B cell (primary cell): ENCODE results near the gene ATPAF1. TPM values are rescaled to one million over a fixed set of nuclear protein-coding genes. Genes with fewer than 3 reads are reported as not detected.

Source experiments
- ATAC-seq: fragments of 200-7000 bp; cut with Tn5 transposase; one replicate; pipeline ENCODE4 v1.10.0; 2021; ENCODE audit warnings: low read depth, mild to moderate bottlenecking, moderate number of reproducible peaks, moderate library complexity
- CTCF ChIA-PET: fragments of 350-600 bp; sonication (Branson Sonifier 250); formaldehyde crosslinking; loops from one replicate; lab custom pipeline; 2021; ENCODE audit warnings: antibody characterized with exemption, inconsistent platforms; lab: Charles Lee
- POLR2A ChIA-PET: fragments of 350-600 bp; sonication (Branson Sonifier 250); formaldehyde crosslinking; loops from one replicate; lab custom pipeline; 2021; ENCODE audit warnings: antibody characterized with exemption; lab: Charles Lee
- DNase-seq: peaks from one replicate; pipeline ENCODE4 v3.0.0; 2013
- H2AFZ ChIP-seq: 2 replicates; pipeline ENCODE4 v1.6.1; 2012; ENCODE audit warnings: mild to moderate bottlenecking, low read depth, low read length; ENCODE audit not compliant: insufficient read depth, poor library complexity, severe bottlenecking
- H3K27ac ChIP-seq, 2 donors: 1 replicate in 1 of 2; 2 replicates in 1 of 2; pipeline ENCODE4 v1.5.1; 2012 to 2013; ENCODE audit warnings: low read length in 2 of 2, mild to moderate bottlenecking in 2 of 2, moderate library complexity in 1 of 2
- H3K27me3 ChIP-seq, 4 experiments: fragments of 200-600 bp in 1 of 4; sonication (generic) in 1 of 4; replicated peaks in 1 of 4; 1 replicate in 2 of 4; 2 replicates in 2 of 4; pipeline versions ENCODE4 v1.6.1 to v1.7.0; 2013 to 2016; ENCODE audit warnings: low read length in 3 of 4, mild to moderate bottlenecking in 2 of 4, mixed read lengths in 1 of 4, moderate library complexity in 1 of 4; ENCODE audit not compliant: insufficient read depth in 4 of 4, control insufficient read depth in 3 of 4; ENCODE audit errors: control extremely low read depth in 1 of 4
- H3K36me3 ChIP-seq, 2 experiments: replicated peaks in 1 of 2; 1 replicate in 1 of 2; 2 replicates in 1 of 2; pipeline versions ENCODE4 v1.6.1 to v1.7.1; 2013; ENCODE audit warnings: low read length in 1 of 2; ENCODE audit not compliant: insufficient read depth in 2 of 2, control insufficient read depth in 1 of 2; ENCODE audit errors: control extremely low read depth in 1 of 2, extremely low read depth in 1 of 2
- H3K4me1 ChIP-seq, 2 donors: fragments of 200-600 bp in 1 of 2; sonication (generic) in 1 of 2; 1 replicate in 1 of 2; 2 replicates in 1 of 2; pipeline versions ENCODE4 v1.5.1 to v1.6.1; 2013 to 2017; ENCODE audit warnings: low read length in 2 of 2; ENCODE audit not compliant: control insufficient read depth in 2 of 2, insufficient read depth in 2 of 2
- H3K4me2 ChIP-seq: replicated peaks from 2 replicates; pipeline ENCODE3; 2012; ENCODE audit warnings: mild to moderate bottlenecking, low read depth, low read length; ENCODE audit not compliant: poor library complexity, severe bottlenecking
- H3K4me3 ChIP-seq, 5 experiments: fragments of 200-600 bp in 1 of 5; sonication (generic) in 1 of 5; 1 replicate in 3 of 5; 2 replicates in 2 of 5; pipeline versions ENCODE4 v1.5.1 to v1.7.0; 2011 to 2016; ENCODE audit warnings: low read length in 4 of 5, mild to moderate bottlenecking in 4 of 5, low read depth in 2 of 5, control low read depth in 1 of 5, moderate library complexity in 1 of 5; ENCODE audit not compliant: insufficient read depth in 1 of 5; ENCODE audit errors: control extremely low read depth in 1 of 5, extremely low read depth in 1 of 5
- H3K79me2 ChIP-seq: fragments of 200-600 bp; sonication (generic); one replicate; pipeline ENCODE4 v1.6.0; 2016; ENCODE audit warnings: low read length; ENCODE audit not compliant: control insufficient read depth, insufficient read depth
- H3K9ac ChIP-seq: fragments of 200-600 bp; sonication (generic); 2 replicates; pipeline ENCODE4 v1.6.1; 2017; ENCODE audit warnings: mild to moderate bottlenecking, low read length, moderate library complexity
- H3K9me3 ChIP-seq, 3 donors: one replicate each; pipeline versions ENCODE4 v1.6.1 to v1.7.1; 2013; ENCODE audit warnings: low read length in 2 of 3; ENCODE audit not compliant: control insufficient read depth in 2 of 3, insufficient read depth in 1 of 3; ENCODE audit errors: control extremely low read depth in 1 of 3
- H4K20me1 ChIP-seq: 2 replicates; pipeline ENCODE4 v1.6.0; 2012; ENCODE audit warnings: mild to moderate bottlenecking, low read length; ENCODE audit not compliant: insufficient read depth, control insufficient read depth, poor library complexity, severe bottlenecking
- H3K27ac Mint-ChIP-seq: one replicate; pipeline ENCODE4 v1.8.0; 2021; ENCODE audit warnings: mixed read lengths
- H3K27me3 Mint-ChIP-seq: one replicate; pipeline ENCODE4 v1.8.0; 2021; ENCODE audit warnings: mixed read lengths
- H3K4me1 Mint-ChIP-seq: one replicate; pipeline ENCODE4 v1.8.0; 2021; ENCODE audit warnings: mixed read lengths
- H3K4me3 Mint-ChIP-seq: one replicate; pipeline ENCODE4 v1.8.0; 2021; ENCODE audit warnings: mixed read lengths
- H3K9me3 Mint-ChIP-seq: one replicate; pipeline ENCODE4 v1.8.0; 2022; ENCODE audit warnings: mixed read lengths; ENCODE audit not compliant: insufficient read depth
- EZH2 ChIP-seq: IDR thresholded peaks from 2 replicates; pipeline ENCODE4 v1.6.1; 2012; ENCODE audit warnings: borderline replicate concordance, low read depth, mild to moderate bottlenecking, moderate library complexity, low read length; ENCODE audit not compliant: insufficient read depth, poor library complexity, severe bottlenecking
- WGBS: methylation state at CpG from one replicate; pipeline ENCODE4 v1.1.5; 2013; ENCODE audit warnings: missing lambda C conversion rate; ENCODE audit not compliant: insufficient coverage; 5-methylcytosine and 5-hydroxymethylcytosine counted together
- intact Hi-C: fragments of 100-400 bp; cut with micrococcal nuclease; formaldehyde crosslinking; loops from one replicate; pipeline ENCODE4 v1.10.0; 2022
- polyA minus RNA-seq: library from RNA; depleted of rRNA, polyadenylated mRNA; stranded (reverse); fragments of >200 nt; gene quantifications from 2 replicates; pipeline ENCODE4 v1.2.3, GENCODE V29; 2012
- polyA plus RNA-seq: library from polyadenylated mRNA; depleted of rRNA; stranded (reverse); fragments of >200 nt; gene quantifications from 2 replicates; pipeline ENCODE4 v1.2.3, GENCODE V29; 2012
- total RNA-seq, 2 donors: library from RNA; stranded (reverse); fragments of 120-200 nt in 1 of 2; gene quantifications; 1 replicate in 1 of 2; 2 replicates in 1 of 2; pipeline versions ENCODE4 v1.2.3 to v1.2.4, GENCODE V29; 2013 to 2022
- TF ChIP-seq, protein P1 (sequence below): fragments of 200-600 bp; IDR thresholded peaks from one replicate; pipeline ENCODE4 v1.8.0; 2022; ENCODE audit warnings: antibody characterized with exemption, mild to moderate bottlenecking

ATPAF1 gene, protein sequence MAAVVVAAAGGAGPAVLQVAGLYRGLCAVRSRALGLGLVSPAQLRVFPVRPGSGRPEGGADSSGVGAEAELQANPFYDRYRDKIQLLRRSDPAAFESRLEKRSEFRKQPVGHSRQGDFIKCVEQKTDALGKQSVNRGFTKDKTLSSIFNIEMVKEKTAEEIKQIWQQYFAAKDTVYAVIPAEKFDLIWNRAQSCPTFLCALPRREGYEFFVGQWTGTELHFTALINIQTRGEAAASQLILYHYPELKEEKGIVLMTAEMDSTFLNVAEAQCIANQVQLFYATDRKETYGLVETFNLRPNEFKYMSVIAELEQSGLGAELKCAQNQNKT
- total RNA-seq (20.8 and 22.0 TPM in 2 replicates), polyA plus RNA-seq (12.5 and 18.3 TPM in 2 replicates), polyA minus RNA-seq (14.1 and 17.8 TPM in 2 replicates)
- total RNA-seq (2013), result 31.2 TPM

DNA sequence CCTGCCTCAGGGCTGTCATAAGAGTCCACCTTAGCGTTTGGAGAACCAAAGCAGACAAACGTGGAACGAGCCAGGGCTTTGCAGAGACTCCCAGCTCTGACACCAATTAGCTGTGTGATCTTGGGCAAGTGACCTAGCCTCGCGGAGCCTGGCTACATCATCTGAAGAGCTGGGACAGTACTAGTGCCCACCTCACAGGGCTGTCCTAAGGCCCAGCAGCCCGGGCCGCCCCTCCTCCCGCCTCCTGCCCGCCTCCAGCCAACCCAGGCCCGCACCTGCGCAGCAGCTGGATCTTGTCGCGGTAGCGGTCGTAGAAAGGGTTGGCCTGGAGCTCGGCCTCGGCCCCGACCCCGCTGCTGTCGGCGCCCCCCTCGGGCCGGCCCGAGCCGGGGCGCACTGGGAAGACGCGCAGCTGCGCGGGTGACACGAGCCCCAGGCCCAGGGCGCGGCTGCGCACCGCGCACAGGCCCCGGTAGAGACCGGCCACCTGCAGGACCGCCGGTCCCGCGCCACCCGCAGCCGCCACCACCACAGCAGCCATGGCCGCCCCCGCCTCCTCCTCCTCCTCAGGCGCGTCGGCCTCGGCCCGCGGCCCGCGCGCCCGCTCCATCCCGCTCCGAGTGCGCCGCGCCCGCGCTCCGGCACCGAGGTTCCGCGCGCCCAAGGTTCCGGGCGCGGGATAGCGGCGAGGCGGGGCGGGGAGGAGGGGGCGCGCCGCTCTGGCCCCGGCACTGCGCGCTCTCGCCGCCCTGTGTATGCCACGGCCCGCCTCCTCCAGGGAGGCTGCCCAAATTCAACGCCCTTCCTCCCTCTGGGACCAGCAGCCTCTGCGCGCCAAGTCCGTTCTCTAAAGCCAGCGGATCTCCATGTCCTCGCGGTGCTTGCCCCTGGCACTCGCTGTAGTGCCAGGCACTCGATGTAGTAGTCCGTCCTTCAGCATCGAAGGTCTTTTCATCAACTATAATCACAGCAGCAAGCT, at the start of gene ATPAF1:
TSS of gene ATPAF1 (minus strand) at position 583 of the 979 bp plus-strand sequence. CDS start at position 541, 42 bp downstream.
- Histone ChIP-seq H3K27ac (peak within 1 kb of the TSS in 1 of 2 donors; percentile 50), H3K36me3 (peaks cover 0 to 14% of the 10 kb centered on the region in 2 experiments), H3K4me2 (peak within 1 kb of the TSS; percentile 86), H3K79me2 (peaks cover 17% of the 10 kb centered on the region), H3K4me3 (peak within 1 kb of the TSS; percentile 61 to 89 (median 77)), H2AFZ (peak within 1 kb of the TSS; percentile 77), H3K9me3 (no peaks in the 10 kb centered on the region), H3K4me1 (peaks cover 13 to 16% of the 10 kb centered on the region in 2 donors), H4K20me1 (no peaks in the 10 kb centered on the region), H3K9ac (peak within 1 kb of the TSS; percentile 87), H3K27me3 (no peaks in the 10 kb centered on the region)
- no peak for TF ChIP-seq EZH2
- TF ChIP-seq, protein P1, sequence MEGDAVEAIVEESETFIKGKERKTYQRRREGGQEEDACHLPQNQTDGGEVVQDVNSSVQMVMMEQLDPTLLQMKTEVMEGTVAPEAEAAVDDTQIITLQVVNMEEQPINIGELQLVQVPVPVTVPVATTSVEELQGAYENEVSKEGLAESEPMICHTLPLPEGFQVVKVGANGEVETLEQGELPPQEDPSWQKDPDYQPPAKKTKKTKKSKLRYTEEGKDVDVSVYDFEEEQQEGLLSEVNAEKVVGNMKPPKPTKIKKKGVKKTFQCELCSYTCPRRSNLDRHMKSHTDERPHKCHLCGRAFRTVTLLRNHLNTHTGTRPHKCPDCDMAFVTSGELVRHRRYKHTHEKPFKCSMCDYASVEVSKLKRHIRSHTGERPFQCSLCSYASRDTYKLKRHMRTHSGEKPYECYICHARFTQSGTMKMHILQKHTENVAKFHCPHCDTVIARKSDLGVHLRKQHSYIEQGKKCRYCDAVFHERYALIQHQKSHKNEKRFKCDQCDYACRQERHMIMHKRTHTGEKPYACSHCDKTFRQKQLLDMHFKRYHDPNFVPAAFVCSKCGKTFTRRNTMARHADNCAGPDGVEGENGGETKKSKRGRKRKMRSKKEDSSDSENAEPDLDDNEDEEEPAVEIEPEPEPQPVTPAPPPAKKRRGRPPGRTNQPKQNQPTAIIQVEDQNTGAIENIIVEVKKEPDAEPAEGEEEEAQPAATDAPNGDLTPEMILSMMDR, result no peak
- H3K9me3 Mint-ChIP-seq, result no peaks in the 10 kb centered on the region
- peak within 1 kb of the TSS; percentile 51 for H3K27ac Mint-ChIP-seq
- H3K27me3 Mint-ChIP-seq, result no peaks in the 10 kb centered on the region
- DNase-seq, result peak; percentile 72
- WGBS, result 2% methylated on average over 93 of the region's 96 CpGs
- ChIA-PET CTCF (interaction anchor here (1.0 to 1.2 kb wide), 3 partner anchors 49 to 58 kb away, joined by 4 read pairs; partner anchors contain the start of gene MOB3C), POLR2A (interaction anchor here (1.5 kb wide), 1 partner anchor 64 kb away, joined by 3 read pairs; the partner anchor contains the start of gene MKNK1)
- H3K4me1 Mint-ChIP-seq, result peaks cover 14% of the 10 kb centered on the region
- intact Hi-C loops, result loop anchor here (1.0 kb wide), 1 partner anchor 51 kb away; the partner anchor contains the start of gene EFCAB14
- peak; percentile 83 for ATAC-seq
- peak within 1 kb of the TSS; percentile 85 for H3K4me3 Mint-ChIP-seq
